ENCODE data around the gene YY1. TPM values are rescaled to one million over a fixed set of nuclear protein-coding genes. Genes with fewer than 3 reads are reported as not detected.

YY1 gene
- total RNA-seq, 4 donors from 2014 or later: 50.8 to 61.3 (median 58.6) TPM

DNA sequence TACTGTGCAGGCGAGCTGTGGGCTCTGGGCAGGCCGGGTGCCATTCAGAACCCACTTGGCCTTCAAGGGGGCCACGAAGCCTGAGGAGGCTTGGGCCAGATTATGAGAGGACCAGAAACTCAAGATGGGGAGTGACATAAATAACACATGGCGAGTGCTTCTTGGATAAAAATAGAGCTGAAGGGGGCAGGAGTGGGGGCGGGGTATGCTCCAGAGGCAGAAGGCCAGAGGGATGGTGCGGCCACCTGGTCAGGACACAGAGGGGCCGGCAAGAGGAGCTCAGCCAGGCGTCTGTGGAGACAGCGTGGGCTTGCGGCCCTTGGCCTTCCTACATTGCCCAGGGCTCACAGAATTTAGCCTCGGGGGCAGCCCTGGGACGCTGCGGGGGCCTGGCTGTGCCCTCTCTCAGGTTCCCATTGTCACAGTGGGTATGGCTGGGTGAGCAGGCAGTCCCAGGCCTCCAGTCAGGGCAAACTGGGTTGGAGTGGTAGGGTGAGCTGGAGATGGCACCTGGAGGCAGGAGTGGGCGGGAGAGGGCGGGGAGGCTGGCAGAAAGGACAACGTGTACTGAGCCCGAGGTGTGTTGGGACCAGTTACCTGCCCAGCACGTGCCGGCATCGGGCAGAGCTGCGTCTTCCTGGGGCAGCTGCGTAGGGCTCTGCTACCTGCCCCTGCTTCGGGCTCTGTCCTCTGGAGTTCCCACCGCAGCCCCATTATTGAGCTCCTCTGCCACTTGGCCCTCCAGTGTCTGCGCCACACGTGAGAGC lies 74.7 kb downstream of the YY1 start:
- TF ChIP-seq EP300 (IDR thresholded peaks at IDR 0.05; ENCODE audit: low read depth) (no peak), POLR2A (IDR thresholded peaks at IDR 0.05) (no peak), POLR2AphosphoS5 (IDR thresholded peaks at IDR 0.05) (no peak)
- TF ChIP-seq, protein P1, sequence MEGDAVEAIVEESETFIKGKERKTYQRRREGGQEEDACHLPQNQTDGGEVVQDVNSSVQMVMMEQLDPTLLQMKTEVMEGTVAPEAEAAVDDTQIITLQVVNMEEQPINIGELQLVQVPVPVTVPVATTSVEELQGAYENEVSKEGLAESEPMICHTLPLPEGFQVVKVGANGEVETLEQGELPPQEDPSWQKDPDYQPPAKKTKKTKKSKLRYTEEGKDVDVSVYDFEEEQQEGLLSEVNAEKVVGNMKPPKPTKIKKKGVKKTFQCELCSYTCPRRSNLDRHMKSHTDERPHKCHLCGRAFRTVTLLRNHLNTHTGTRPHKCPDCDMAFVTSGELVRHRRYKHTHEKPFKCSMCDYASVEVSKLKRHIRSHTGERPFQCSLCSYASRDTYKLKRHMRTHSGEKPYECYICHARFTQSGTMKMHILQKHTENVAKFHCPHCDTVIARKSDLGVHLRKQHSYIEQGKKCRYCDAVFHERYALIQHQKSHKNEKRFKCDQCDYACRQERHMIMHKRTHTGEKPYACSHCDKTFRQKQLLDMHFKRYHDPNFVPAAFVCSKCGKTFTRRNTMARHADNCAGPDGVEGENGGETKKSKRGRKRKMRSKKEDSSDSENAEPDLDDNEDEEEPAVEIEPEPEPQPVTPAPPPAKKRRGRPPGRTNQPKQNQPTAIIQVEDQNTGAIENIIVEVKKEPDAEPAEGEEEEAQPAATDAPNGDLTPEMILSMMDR (IDR thresholded peaks at IDR 0.05): no peak
- Histone ChIP-seq H3K9me3 (no peaks in the 10 kb centered on the region), H3K27ac (no peak overlapping the region), H3K4me1 (peaks cover 0 to 11% (median 10%) of the 10 kb centered on the region in 4 donors), H3K4me3 (no peak overlapping the region), H3K36me3 (no peaks in the 10 kb centered on the region), H3K27me3 (peaks cover 7% of the 10 kb centered on the region)
- no peak for DNase-seq
- intact Hi-C loops (cut with DNase I; ENCODE audit: low total_unique reads) (loop anchor here (5.0 kb wide), 1 partner anchor 36 kb away; no protein-coding TSS in a partner anchor), in situ Hi-C loops (cut with MboI; ENCODE audit: low pct_ligation_motif_present in 1 of 4, low pct_unique_long_range_greater_than_20kb in 1 of 4, low sequenced_read_pairs in 3 of 4) (no loop called here)
- 58 to 79% methylated on average over 6 to 26 of the region's 26 CpGs for WGBS, 2 donors (ENCODE audit: low coverage in 1 of 2)

- Histone ChIP-seq H3K4me3 (no peak overlapping the region), H3K4me1 (peaks cover 0 to 11% (median 10%) of the 10 kb centered on the region in 4 donors), H3K9me3 (no peaks in the 10 kb centered on the region), H3K27me3 (peaks cover 7% of the 10 kb centered on the region), H3K36me3 (no peaks in the 10 kb centered on the region), H3K27ac (no peak overlapping the region)
- intact Hi-C loops (cut with DNase I; ENCODE audit: low total_unique reads): loop anchor here (5.0 kb wide), 1 partner anchor 37 kb away; no protein-coding TSS in a partner anchor
- 73 to 82% methylated on average over 3 to 6 of the region's 6 CpGs for WGBS, 2 donors (ENCODE audit: low coverage in 1 of 2)
- in situ Hi-C loops (cut with MboI; ENCODE audit: low pct_ligation_motif_present in 1 of 4, low pct_unique_long_range_greater_than_20kb in 1 of 4, low sequenced_read_pairs in 3 of 4): no loop called here
- TF ChIP-seq POLR2A (IDR thresholded peaks at IDR 0.05) (no peak), POLR2AphosphoS5 (IDR thresholded peaks at IDR 0.05) (no peak), EP300 (IDR thresholded peaks at IDR 0.05; ENCODE audit: low read depth) (no peak)
- TF ChIP-seq, protein P1 (IDR thresholded peaks at IDR 0.05): no peak
- DNase-seq: peak; percentile 37
Measured at GRCh38 chr14:100314724-100315123, 75.8 kb downstream of the YY1 start.

- Histone ChIP-seq H3K4me1 (peaks cover 0 to 11% (median 10%) of the 10 kb centered on the region in 4 donors), H3K9me3 (no peaks in the 10 kb centered on the region), H3K27ac (no peak overlapping the region), H3K36me3 (no peaks in the 10 kb centered on the region), H3K27me3 (peaks cover 7% of the 10 kb centered on the region), H3K4me3 (no peak overlapping the region)
- intact Hi-C loops (cut with DNase I; ENCODE audit: low total_unique reads): no loop called here
- WGBS, 2 donors (ENCODE audit: low coverage in 1 of 2): 75 to 90% methylated on average over 2 to 6 of the region's 6 CpGs
- DNase-seq: no peak
- in situ Hi-C loops (cut with MboI; ENCODE audit: low pct_ligation_motif_present in 1 of 4, low pct_unique_long_range_greater_than_20kb in 1 of 4, low sequenced_read_pairs in 3 of 4): no loop called here
- TF ChIP-seq, protein P1 (IDR thresholded peaks at IDR 0.05): no peak
- TF ChIP-seq POLR2A (IDR thresholded peaks at IDR 0.05) (no peak), POLR2AphosphoS5 (IDR thresholded peaks at IDR 0.05) (no peak), EP300 (IDR thresholded peaks at IDR 0.05; ENCODE audit: low read depth) (no peak)
Measured at GRCh38 chr14:100317389-100317788, 78.4 kb downstream of the YY1 start.

DNA sequence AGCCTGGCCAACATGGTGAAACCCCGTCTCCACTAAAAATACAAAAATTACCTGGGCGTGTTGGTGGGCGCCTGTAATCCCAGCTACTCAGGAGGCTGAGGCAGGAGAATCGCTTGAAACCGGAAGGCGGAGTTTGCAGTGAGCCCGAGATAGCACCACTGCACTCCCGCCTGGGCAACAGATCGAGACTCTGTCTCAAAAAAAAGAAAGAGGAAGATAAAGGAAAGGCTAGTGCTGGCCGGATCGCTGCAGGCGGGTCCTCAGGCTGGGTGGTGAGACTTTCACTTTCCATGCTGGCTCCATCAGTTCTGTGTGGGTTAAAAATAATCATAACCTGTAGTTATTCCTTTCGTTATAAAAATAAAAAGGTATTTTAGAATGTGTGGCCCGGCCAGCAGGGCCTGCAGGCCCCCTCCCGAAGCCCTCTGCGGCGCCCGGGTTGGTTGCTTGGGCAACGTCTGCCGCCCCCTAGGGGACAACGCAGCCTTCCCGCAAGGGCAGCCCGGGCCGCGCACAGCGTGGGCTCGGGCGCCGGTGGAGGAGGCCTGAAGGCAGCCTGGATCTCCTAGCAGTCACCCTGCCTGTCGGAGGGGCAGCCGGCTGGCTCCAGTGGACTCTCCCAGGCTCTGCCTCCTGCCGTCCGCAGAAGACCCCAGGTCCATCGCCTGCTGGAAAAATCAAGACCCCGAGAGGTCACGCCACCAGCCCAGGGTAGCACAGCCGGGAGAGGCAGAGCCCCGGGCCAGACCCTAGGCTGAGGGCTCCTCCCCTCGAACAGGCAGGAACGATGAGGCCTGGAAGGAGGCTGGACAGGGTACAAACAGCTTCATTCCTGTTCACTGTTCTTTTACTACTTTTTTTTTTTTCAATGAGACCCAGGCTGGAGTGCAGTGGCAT lies 79.2 kb downstream of the YY1 start:
- intact Hi-C loops (cut with DNase I; ENCODE audit: low total_unique reads) (no loop called here), in situ Hi-C loops (cut with MboI; ENCODE audit: low pct_ligation_motif_present in 1 of 4, low pct_unique_long_range_greater_than_20kb in 1 of 4, low sequenced_read_pairs in 3 of 4) (no loop called here)
- Histone ChIP-seq H3K27me3 (peaks cover 1% of the 10 kb centered on the region), H3K4me3 (peak overlapping the region; percentile 1 to 48 (median 32)), H3K27ac (peak overlapping the region; percentile 46 to 60 (median 52)), H3K4me1 (peaks cover 0 to 11% (median 10%) of the 10 kb centered on the region in 4 donors), H3K9me3 (no peaks in the 10 kb centered on the region), H3K36me3 (no peaks in the 10 kb centered on the region)
- no peak for TF ChIP-seq POLR2AphosphoS5 (IDR thresholded peaks at IDR 0.05)
- TF ChIP-seq, protein P1 (IDR thresholded peaks at IDR 0.05): peak; percentile 74 to 92 (median 85)
- peak; percentile 78 for DNase-seq
- WGBS, 2 donors (ENCODE audit: low coverage in 1 of 2): 25 to 30% methylated on average over 4 to 37 of the region's 40 CpGs
